HepG2 (cell line): ENCODE measurements around the gene RSPH9. TPM values are rescaled to one million over a fixed set of nuclear protein-coding genes. Genes with fewer than 3 reads are reported as not detected.

Experiments
- ATAC-seq: fragments of 200-7000 bp; cut with Tn5 transposase; 3 replicates; pipeline ENCODE4 v1.9.1; 2020; ENCODE audit warnings: mild to moderate bottlenecking, moderate library complexity
- BruUV-seq: library from RNA; stranded (reverse); fragments of 400-500 nt; replicated peaks from 2 replicates; lab custom pipeline; 2021; lab: Mats Ljungman, UMichigan
- CTCF ChIA-PET: fragments of 300-600 bp; formaldehyde crosslinking; extraction: SDS; loops from one replicate; lab custom pipeline; 2021; ENCODE audit warnings: low total read pairs, inconsistent platforms, low intra/inter-chr PET ratio; lab: Yijun Ruan, JAX
- POLR2A ChIA-PET: fragments of 350-600 bp; sonication (Branson Sonifier 250); formaldehyde crosslinking; loops from one replicate; lab custom pipeline; 2020; ENCODE audit warnings: antibody characterized with exemption, inconsistent platforms; lab: Yijun Ruan, JAX
- DNase-seq: peaks from one replicate; pipeline ENCODE4 v3.0.0-alpha.2; 2015; ENCODE audit warnings: low spot score
- FAIRE-seq: peaks from 3 replicates; lab custom pipeline; 2011; peaks lifted over from hg19 to GRCh38; lab: Jason Lieb, UNC
- H2AFZ ChIP-seq: one replicate; pipeline ENCODE4 v1.6.1; 2011; ENCODE audit warnings: low read length, inconsistent platforms
- H3K27ac ChIP-seq: fragments of 300-600 bp; 3 replicates; pipeline ENCODE4 v1.8.0; 2011; ENCODE audit warnings: mixed run types, mild to moderate bottlenecking, mixed read lengths, low read length, inconsistent platforms; ENCODE audit not compliant: insufficient read depth; ENCODE audit errors: extremely low read length
- H3K27me3 ChIP-seq, 2 experiments: fragments of 200-600 bp in 1 of 2; 2 replicates in 1 of 2; 3 replicates in 1 of 2; pipeline versions ENCODE4 v1.6.0 to v1.8.0; 2011; ENCODE audit warnings: low read length in 2 of 2, mild to moderate bottlenecking in 2 of 2, moderate library complexity in 2 of 2, inconsistent platforms in 1 of 2; ENCODE audit not compliant: insufficient read depth in 2 of 2, control insufficient read depth in 1 of 2
- H3K36me3 ChIP-seq, 2 experiments: fragments of 200-600 bp in 1 of 2; replicated peaks in 1 of 2; 2 replicates in 1 of 2; 3 replicates in 1 of 2; pipeline versions ENCODE4 v1.5.1 to v1.8.0; 2011; ENCODE audit warnings: low read length in 2 of 2, inconsistent platforms in 1 of 2; ENCODE audit not compliant: insufficient read depth in 2 of 2, control insufficient read depth in 1 of 2
- H3K4me1 ChIP-seq: 2 replicates; pipeline ENCODE4 v1.5.1; 2012; ENCODE audit warnings: low read length, inconsistent platforms; ENCODE audit not compliant: insufficient read depth
- H3K4me2 ChIP-seq: 2 replicates; pipeline ENCODE4 v1.6.0; 2011; ENCODE audit warnings: low read depth, low read length, inconsistent platforms
- H3K4me3 ChIP-seq, 3 experiments: fragments of 200-600 bp in 1 of 3; sonication (generic), shearing (Covaris generic) in 1 of 3; replicated peaks in 1 of 3; 2 replicates each; pipeline ENCODE4 v1.5.1; 2011 to 2016; ENCODE audit warnings: low read length in 3 of 3, inconsistent platforms in 2 of 3, low read depth in 2 of 3, mild to moderate bottlenecking in 2 of 3, control low read depth in 1 of 3, mixed read lengths in 1 of 3; ENCODE audit not compliant: insufficient read depth in 1 of 3
- H3K79me2 ChIP-seq: one replicate; pipeline ENCODE4 v1.6.1; 2011; ENCODE audit warnings: low read length, inconsistent platforms; ENCODE audit not compliant: insufficient read depth
- H3K9ac ChIP-seq: 2 replicates; pipeline ENCODE4 v1.6.0; 2011; ENCODE audit warnings: mild to moderate bottlenecking, low read depth, low read length, inconsistent platforms; ENCODE audit not compliant: insufficient read depth
- H3K9me3 ChIP-seq: 2 replicates; pipeline ENCODE4 v1.5.1; 2012; ENCODE audit warnings: mild to moderate bottlenecking, low read length
- H4K20me1 ChIP-seq: 2 replicates; pipeline ENCODE4 v1.6.0; 2011; ENCODE audit warnings: inconsistent platforms, mild to moderate bottlenecking, low read length, moderate library complexity; ENCODE audit not compliant: insufficient read depth
- ATF2 ChIP-seq: sonication (generic); formaldehyde crosslinking; IDR thresholded peaks from 2 replicates; pipeline ENCODE4 v1.4.0; 2020; ENCODE audit warnings: missing genetic modification reagents
- ESRRA ChIP-seq: sonication (generic); formaldehyde crosslinking; IDR thresholded peaks from 2 replicates; pipeline ENCODE4 v1.5.1; 2020; ENCODE audit warnings: mild to moderate bottlenecking, low read depth, missing genetic modification reagents
- GLI4 ChIP-seq: sonication (generic); formaldehyde crosslinking; IDR thresholded peaks from 2 replicates; pipeline ENCODE4 v1.5.1; 2020; ENCODE audit warnings: missing genetic modification reagents, mild to moderate bottlenecking, moderate library complexity, borderline replicate concordance
- HNF4A ChIP-seq: sonication (generic); formaldehyde crosslinking; IDR thresholded peaks from 2 replicates; pipeline ENCODE4 v1.4.0; 2020; ENCODE audit warnings: missing genetic modification reagents
- PAF1 ChIP-seq: IDR thresholded peaks from 2 replicates; pipeline ENCODE4 v1.6.1; 2016; ENCODE audit warnings: missing genetic modification reagents, missing compliant biosample characterization
- PHB2 ChIP-seq: fragments of 450-650 bp; IDR thresholded peaks from 2 replicates; pipeline ENCODE4 v1.6.1; 2018; ENCODE audit not compliant: partially characterized antibody
- PITX1 ChIP-seq: sonication (generic); formaldehyde crosslinking; IDR thresholded peaks from 2 replicates; pipeline ENCODE4 v1.5.1; 2020; ENCODE audit warnings: mild to moderate bottlenecking, missing genetic modification reagents
- RARA ChIP-seq: IDR thresholded peaks from 2 replicates; pipeline ENCODE4 v1.6.1; 2016; ENCODE audit warnings: missing genetic modification reagents, missing compliant biosample characterization
- RFX1 ChIP-seq: fragments of 450-650 bp; IDR thresholded peaks from 2 replicates; pipeline ENCODE4 v1.6.1; 2017
- SNAPC4 ChIP-seq: sonication (generic); formaldehyde crosslinking; IDR thresholded peaks from 2 replicates; pipeline ENCODE4 v1.4.0; 2020; ENCODE audit warnings: mild to moderate bottlenecking, missing genetic modification reagents
- XRCC5 ChIP-seq: fragments of 200-400 bp; formaldehyde crosslinking; optimal IDR thresholded peaks from 2 replicates; pipeline ENCODE3; 2017; ENCODE audit warnings: mild to moderate bottlenecking, low read length
- ZBTB42 ChIP-seq: sonication (generic); formaldehyde crosslinking; IDR thresholded peaks from 2 replicates; pipeline ENCODE4 v1.5.0; 2020; ENCODE audit warnings: mild to moderate bottlenecking, missing genetic modification reagents
- ZEB1 ChIP-seq: IDR thresholded peaks from 2 replicates; pipeline ENCODE4 v1.6.1; 2012; ENCODE audit warnings: mild to moderate bottlenecking, low read depth, inconsistent platforms; ENCODE audit not compliant: insufficient replicate concordance
- ZMYM3 ChIP-seq: sonication (generic); formaldehyde crosslinking; IDR thresholded peaks from 2 replicates; pipeline ENCODE4 v1.5.1; 2020; ENCODE audit warnings: mild to moderate bottlenecking, missing genetic modification reagents
- ZSCAN22 ChIP-seq: sonication (generic); formaldehyde crosslinking; IDR thresholded peaks from 2 replicates; pipeline ENCODE4 v1.4.0; 2020; ENCODE audit warnings: mild to moderate bottlenecking, missing genetic modification reagents
- WGBS: methylation state at CpG from one replicate; pipeline ENCODE4 v1.1.6; 2017; ENCODE audit warnings: low lambda C conversion rate; 5-methylcytosine and 5-hydroxymethylcytosine counted together
- in situ Hi-C: cut with HindIII; loops from 2 replicates; pipeline ENCODE4 v1.10.0; 2017; ENCODE audit warnings: low pct_unique_long_range_greater_than_20kb; ENCODE audit not compliant: extremely low pct_ligation_motif_present
- intact Hi-C: fragments of 100-400 bp; cut with micrococcal nuclease; formaldehyde crosslinking; loops from one replicate; pipeline ENCODE4 v1.10.0; 2022; ENCODE audit not compliant: unreplicated experiment
- polyA plus RNA-seq, 8 experiments: library from polyadenylated mRNA; depleted of rRNA in 3 of 8; stranded (reverse) in 7 of 8; unstranded in 1 of 8; fragments of >200 nt; fragmentation: Illumina TruSeq in 4 of 8; extraction: Trizol in 4 of 8; gene quantifications; 2 replicates each; pipeline versions ENCODE4 v1.2.1 to v1.2.3, GENCODE V29; 2011 to 2016; ENCODE audit warnings: low read depth in 4 of 8, missing spikeins in 1 of 8, mixed read lengths in 1 of 8; ENCODE audit not compliant: insufficient read depth in 1 of 8
- total RNA-seq, 5 experiments: library from RNA; depleted of rRNA; stranded (reverse); fragments of >200 nt; fragmentation: Illumina TruSeq; extraction: Trizol; gene quantifications; 2 replicates each; pipeline ENCODE4 v1.2.3, GENCODE V29; 2016; ENCODE audit warnings: low read depth in 1 of 5
- TF ChIP-seq, protein P1 (sequence below), 2 experiments: sonication (generic) in 1 of 2; formaldehyde crosslinking in 1 of 2; IDR thresholded peaks; 2 replicates each; pipeline versions ENCODE4 v1.5.1 to v1.6.1; 2011 to 2020; ENCODE audit warnings: borderline replicate concordance in 1 of 2, low read depth in 1 of 2, low read length in 1 of 2, mild to moderate bottlenecking in 1 of 2, missing genetic modification reagents in 1 of 2, moderate library complexity in 1 of 2

RSPH9 gene
- total and polyA plus RNA-seq, 2 of the 13 experiments (the other 11 are each of a cell fraction or from before 2014, with no cell fraction given): 0.04 TPM; not detected in 1

DNA sequence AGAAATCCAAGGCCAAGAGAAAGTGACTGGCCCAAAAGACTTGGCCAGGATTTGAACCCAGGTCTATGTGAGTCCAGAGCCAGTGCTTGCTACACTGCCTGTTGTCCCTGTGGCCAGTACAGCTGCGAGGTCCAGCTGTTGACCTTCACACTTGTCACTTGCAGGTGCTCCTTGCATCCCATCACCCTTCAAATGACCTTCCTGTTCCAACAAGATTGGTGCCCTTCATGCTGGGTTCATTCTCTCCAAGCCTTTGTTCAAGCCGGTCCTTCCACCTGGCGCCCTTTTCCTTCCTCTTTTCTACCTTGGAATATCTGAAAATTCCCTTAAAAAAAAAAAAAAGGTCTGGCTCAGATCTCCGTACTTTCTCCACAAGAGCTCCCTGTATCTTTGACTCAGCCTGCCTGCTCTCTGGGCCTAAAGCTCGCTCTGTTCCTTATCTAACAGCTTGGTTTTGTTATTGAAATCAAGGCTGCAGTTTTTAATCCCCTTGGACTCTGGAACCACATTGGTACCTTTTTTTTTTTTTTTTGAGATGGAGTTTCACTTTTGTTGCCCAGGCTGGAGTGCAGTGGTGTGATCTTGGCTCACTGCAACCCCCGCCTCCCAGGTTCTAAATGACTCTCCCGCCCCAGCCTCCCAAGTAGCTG, 64.9 kb downstream of the RSPH9 start:
- Histone ChIP-seq H3K9me3 (no peaks in the 10 kb centered on the region), H4K20me1 (no peaks in the 10 kb centered on the region), H3K27ac (no peak overlapping the region), H2AFZ (no peak overlapping the region), H3K36me3 (no peaks in the 10 kb centered on the region), H3K4me2 (peak overlapping the region; percentile 44; the same call in 1 of the 2 replicates), H3K9ac (no peak overlapping the region), H3K27me3 (peaks cover 0 to 9% of the 10 kb centered on the region in 2 experiments; a peak in 4 of 5 replicates), H3K79me2 (no peaks in the 10 kb centered on the region), H3K4me3 (no peak overlapping the region), H3K4me1 (peaks cover 73% of the 10 kb centered on the region)
- FAIRE-seq (no peak), ATAC-seq (no peak), DNase-seq (no peak)
- ChIA-PET POLR2A (interaction anchor here (0.8 kb wide), 1 partner anchor 42 kb away, joined by 3 read pairs; no protein-coding TSS in a partner anchor), CTCF (interaction anchor here (0.7 kb wide), 1 partner anchor 28 kb away, joined by 3 read pairs; no protein-coding TSS in a partner anchor)
- 27% methylated on average over 7 of the region's 7 CpGs for WGBS
- BruUV-seq: no TSS peak
- in situ Hi-C loops (no loop called here), intact Hi-C loops (no loop called here)
- TF ChIP-seq ESRRA (CRISPR knock-in tag) (peak; percentile 94), ZMYM3 (CRISPR knock-in tag) (peak; percentile 40; the same call in 1 of the 2 replicates), ZSCAN22 (CRISPR knock-in tag) (no peak), RFX1 (no peak), GLI4 (CRISPR knock-in tag) (no peak), PAF1 (CRISPR knock-in tag) (no peak), PITX1 (CRISPR knock-in tag) (no peak), ZEB1 (no peak), RARA (peak; percentile 6; the same call in 1 of the 2 replicates), ZBTB42 (0 out of 2 replicates have a peak, but pooled peaks have one; percentile 32), SNAPC4 (CRISPR knock-in tag) (no peak), HNF4A (CRISPR knock-in tag) (peak; percentile 24; the same call in 1 of the 2 replicates), PHB2 (no peak), ATF2 (no peak), XRCC5 (no peak)
- TF ChIP-seq, protein P1, sequence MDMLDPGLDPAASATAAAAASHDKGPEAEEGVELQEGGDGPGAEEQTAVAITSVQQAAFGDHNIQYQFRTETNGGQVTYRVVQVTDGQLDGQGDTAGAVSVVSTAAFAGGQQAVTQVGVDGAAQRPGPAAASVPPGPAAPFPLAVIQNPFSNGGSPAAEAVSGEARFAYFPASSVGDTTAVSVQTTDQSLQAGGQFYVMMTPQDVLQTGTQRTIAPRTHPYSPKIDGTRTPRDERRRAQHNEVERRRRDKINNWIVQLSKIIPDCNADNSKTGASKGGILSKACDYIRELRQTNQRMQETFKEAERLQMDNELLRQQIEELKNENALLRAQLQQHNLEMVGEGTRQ (IDR thresholded peaks at IDR 0.05; ENCODE audit: low read depth, low read length): no peak
- TF ChIP-seq, protein P1 (CRISPR knock-in tag; IDR thresholded peaks at IDR 0.05; ENCODE audit: borderline replicate concordance): no peak
